Adrenal gland (tissue), 12 donors: ENCODE measurements around the gene APLP2. TPM values are rescaled to one million over a fixed set of nuclear protein-coding genes. Genes with fewer than 3 reads are reported as not detected.

Source experiments
- DNase-seq, 7 donors: peaks; one replicate each; pipeline ENCODE4 v3.0.0-alpha.2; 2019 to 2020
- H3K27ac ChIP-seq, 5 donors: fragments of 200-600 bp; sonication (generic) in 4 of 5; 1 replicate in 3 of 5; 2 replicates in 2 of 5; pipeline versions ENCODE4 v1.5.1 to v1.8.0; 2016 to 2020; ENCODE audit warnings: mild to moderate bottlenecking in 1 of 5
- H3K27me3 ChIP-seq: fragments of 200-600 bp; 2 replicates; pipeline ENCODE4 v1.8.0; 2021
- H3K36me3 ChIP-seq, 2 donors: fragments of 200-600 bp; replicated peaks in 1 of 2; 1 replicate in 1 of 2; 2 replicates in 1 of 2; pipeline versions ENCODE4 v1.5.1 to v1.8.0; 2018 to 2022
- H3K4me1 ChIP-seq, 2 donors: fragments of 200-600 bp; replicated peaks in 1 of 2; 1 replicate in 1 of 2; 2 replicates in 1 of 2; pipeline versions ENCODE4 v1.5.1 to v1.8.0; 2018 to 2021
- H3K4me3 ChIP-seq, 4 donors: fragments of 200-600 bp; sonication (generic) in 3 of 4; one replicate each; pipeline ENCODE4 v1.5.1; 2016 to 2018
- H3K9me3 ChIP-seq, 3 donors: fragments of 200-600 bp; sonication (generic) in 1 of 3; replicated peaks in 1 of 3; 1 replicate in 2 of 3; 2 replicates in 1 of 3; pipeline versions ENCODE4 v1.5.1 to v1.8.0; 2016 to 2021
- CTCF ChIP-seq, 6 experiments: fragments of 450-650 bp in 4 of 6; fragments of 200-600 bp in 2 of 6; sonication (generic) in 1 of 6; IDR thresholded peaks; 1 replicate in 5 of 6; 2 replicates in 1 of 6; pipeline versions ENCODE4 v1.5.1 to v1.8.0; 2016 to 2021; ENCODE audit warnings: antibody characterized with exemption in 6 of 6, mild to moderate bottlenecking in 2 of 6, moderate library complexity in 1 of 6
- POLR2A ChIP-seq, 2 donors: fragments of 450-650 bp; IDR thresholded peaks; one replicate each; pipeline ENCODE4 v1.6.1; 2017; ENCODE audit warnings: antibody characterized with exemption in 2 of 2, mild to moderate bottlenecking in 2 of 2, moderate library complexity in 1 of 2
- whole genome bisulfite sequencing, 4 donors: extraction: QIAGEN DNeasy Blood & Tissue Kit in 2 of 4; methylation state at CpG; one replicate each; pipeline versions ENCODE4 v1.1.5 to v1.1.7; 2013 to 2017; 5-methylcytosine and 5-hydroxymethylcytosine counted together
- intact Hi-C, 2 donors: fragments of 100-400 bp; cut with DNase I; formaldehyde crosslinking; loops; one replicate each; pipeline versions ENCODE4 v1.14.1 to v1.15.0; 2022 to 2023
- polyA plus RNA-seq, 3 donors: library from polyadenylated mRNA; stranded (reverse); fragments of 200-250 nt in 2 of 3; fragments of 350-450 nt in 1 of 3; fragmentation: Illumina TruSeq in 1 of 3; extraction: RNeasy Lipid Tissue Mini Kit (QIAGEN cat#74804) in 1 of 3; gene quantifications; one replicate each; pipeline ENCODE4 v1.2.3, GENCODE V29; 2013 to 2014
- total RNA-seq, 9 donors: library from RNA; depleted of rRNA in 4 of 9; stranded (reverse); fragments of >200 nt in 4 of 9; fragments of 120-200 nt in 1 of 9; fragmentation: NEBNext Ultra II Directional in 1 of 9; extraction: Animal tissue kit (Norgen Biotek cat#: 25700) in 1 of 9; gene quantifications; one replicate each; pipeline versions ENCODE4 v1.1.0 to v1.2.4, GENCODE V29; 2013 to 2023
- donor health status: healthy with polysubstance abuse.
- donor health status: Bipolar disorder and iron deficiency.
- donor health status: DM: yes; HTN: yes; CAD: no.
- donor health status: DM: no; HTN: no; CAD: no.
- donor health status: DM: no; HTN: no; CAD: no.
- donor health status: DM: yes; HTN: yes; CAD: no.

APLP2 gene
- total and polyA plus RNA-seq, 12 donors, result 85.0 to 374 (median 273) TPM

- Histone ChIP-seq H3K9me3 (no peaks in the 10 kb centered on the region), H3K27ac (no peak overlapping the region), H3K4me1 (peaks cover 0 to 6% of the 10 kb centered on the region in 2 donors), H3K36me3 (no peaks in the 10 kb centered on the region), H3K27me3 (no peaks in the 10 kb centered on the region), H3K4me3 (no peak overlapping the region)
- 66 to 79% (median 73%) methylated on average over 1 of the region's 1 CpG for WGBS, 4 donors
- intact Hi-C loops, result no loop called here
- no peak for TF ChIP-seq POLR2A (IDR thresholded peaks at IDR 0.05)
- TF ChIP-seq CTCF (IDR thresholded peaks at IDR 0.05), result no peak
- no peak for DNase-seq
These were observed 18.6 kb upstream of the APLP2 start for GRCh38 chr11:130051082-130051481.

- no peak for DNase-seq
- Histone ChIP-seq H3K4me1 (peaks cover 0 to 6% of the 10 kb centered on the region in 2 donors), H3K36me3 (no peaks in the 10 kb centered on the region), H3K27me3 (no peaks in the 10 kb centered on the region), H3K27ac (no peak overlapping the region), H3K4me3 (no peak overlapping the region), H3K9me3 (no peaks in the 10 kb centered on the region)
- no peak for TF ChIP-seq POLR2A (IDR thresholded peaks at IDR 0.05)
- no peak for TF ChIP-seq CTCF (IDR thresholded peaks at IDR 0.05)
- WGBS, 4 donors, result 69 to 77% (median 75%) methylated on average over 3 of the region's 3 CpGs
- intact Hi-C loops, result no loop called here
These were observed 17.1 kb upstream of the APLP2 start for GRCh38 chr11:130052567-130052966.

DNA sequence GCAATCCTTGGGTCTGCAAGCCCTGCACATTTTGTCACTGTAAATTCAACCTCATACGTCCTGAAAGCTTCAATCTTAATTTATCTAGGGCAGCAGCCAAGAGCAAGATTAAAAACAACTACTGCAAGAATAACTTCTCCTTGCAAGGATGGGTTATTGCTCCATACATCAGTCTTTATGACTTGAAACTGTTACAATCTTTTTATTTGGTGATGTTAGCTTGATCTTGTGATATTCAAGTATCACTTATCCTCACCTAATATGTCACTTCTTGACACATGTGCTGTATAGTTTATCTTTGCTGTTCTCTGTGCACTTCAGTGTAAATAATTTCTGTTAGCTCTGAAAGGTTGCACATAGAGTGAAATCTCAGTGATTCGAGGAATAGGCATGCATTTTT is 14.7 kb upstream of the APLP2 start:
- no peak overlapping the region for H3K4me3 ChIP-seq
- no peaks in the 10 kb centered on the region for H3K27me3 ChIP-seq
- TF ChIP-seq POLR2A (IDR thresholded peaks at IDR 0.05), result no peak
- TF ChIP-seq CTCF (IDR thresholded peaks at IDR 0.05), result no peak
- intact Hi-C loops, result no loop called here
- DNase-seq, result no peak
- H3K27ac ChIP-seq, result no peak overlapping the region
- H3K9me3 ChIP-seq, result no peaks in the 10 kb centered on the region
- peaks cover 0 to 6% of the 10 kb centered on the region in 2 donors for H3K4me1 ChIP-seq
- H3K36me3 ChIP-seq, result no peaks in the 10 kb centered on the region
- WGBS, 4 donors, result 43 to 48% (median 47%) methylated on average over 2 of the region's 2 CpGs

GRCh38 chr11:130055617-130056016 is 14.1 kb upstream of the APLP2 start:
- H3K4me1 ChIP-seq, result peaks cover 0 to 3% of the 10 kb centered on the region in 2 donors
- TF ChIP-seq POLR2A (IDR thresholded peaks at IDR 0.05) (no peak), CTCF (IDR thresholded peaks at IDR 0.05) (no peak)
- WGBS, 4 donors, result 50 to 54% (median 52%) methylated on average over 5 of the region's 5 CpGs
- intact Hi-C loops, result no loop called here
- no peaks in the 10 kb centered on the region for H3K9me3 ChIP-seq
- no peak overlapping the region for H3K4me3 ChIP-seq
- no peaks in the 10 kb centered on the region for H3K27me3 ChIP-seq
- DNase-seq, result peak in 3 of 7 donors; percentile 34 to 44 (median 39)
- H3K27ac ChIP-seq, result no peak overlapping the region
- no peaks in the 10 kb centered on the region for H3K36me3 ChIP-seq
